Activated B cell treated with CpG ODN at 0.5 μM for 24 hours (primary cell): Measurements from ENCODE around the gene TMA7. TPM values are rescaled to one million over a fixed set of nuclear protein-coding genes. Genes with fewer than 3 reads are reported as not detected.

Experiments
- ATAC-seq: fragments of 200-7000 bp; cut with Tn5 transposase; one replicate; pipeline ENCODE4 v1.10.0; 2021; ENCODE audit warnings: low read depth, mild to moderate bottlenecking, moderate library complexity
- CTCF ChIA-PET: fragments of 350-600 bp; sonication (Branson Sonifier 250); formaldehyde crosslinking; loops from one replicate; lab custom pipeline; 2021; ENCODE audit warnings: antibody characterized with exemption; lab: Charles Lee
- POLR2A ChIA-PET: fragments of 350-600 bp; sonication (Branson Sonifier 250); formaldehyde crosslinking; loops from one replicate; lab custom pipeline; 2021; ENCODE audit warnings: antibody characterized with exemption; lab: Charles Lee
- DNase-seq: peaks from one replicate; pipeline ENCODE4 v3.0.0; 2022
- H3K27ac Mint-ChIP-seq: one replicate; pipeline ENCODE4 v1.8.0; 2020; ENCODE audit warnings: mixed read lengths
- H3K27me3 Mint-ChIP-seq: one replicate; pipeline ENCODE4 v1.8.0; 2021; ENCODE audit warnings: mixed read lengths
- H3K36me3 Mint-ChIP-seq: one replicate; pipeline ENCODE4 v1.8.0; 2021; ENCODE audit warnings: low read depth, mixed read lengths
- H3K4me1 Mint-ChIP-seq: one replicate; pipeline ENCODE4 v1.8.0; 2021; ENCODE audit warnings: mixed read lengths
- H3K4me3 Mint-ChIP-seq: one replicate; pipeline ENCODE4 v1.8.0; 2020; ENCODE audit warnings: mild to moderate bottlenecking, mixed read lengths
- H3K9me3 Mint-ChIP-seq: one replicate; pipeline ENCODE4 v1.8.0; 2020; ENCODE audit warnings: mixed read lengths
- intact Hi-C: fragments of 100-400 bp; cut with micrococcal nuclease; formaldehyde crosslinking; loops from one replicate; pipeline ENCODE4 v1.15.1; 2024
- total RNA-seq: library from RNA; stranded (reverse); gene quantifications from 2 replicates; pipeline ENCODE4 v1.2.3, GENCODE V29; 2022
- TF ChIP-seq, protein P1 (sequence below): fragments of 200-600 bp; IDR thresholded peaks from one replicate; pipeline ENCODE4 v1.8.0; 2022; ENCODE audit warnings: antibody characterized with exemption, mild to moderate bottlenecking

TMA7 gene
- total RNA-seq, 1 donor from 2014 or later: 216 TPM

DNA sequence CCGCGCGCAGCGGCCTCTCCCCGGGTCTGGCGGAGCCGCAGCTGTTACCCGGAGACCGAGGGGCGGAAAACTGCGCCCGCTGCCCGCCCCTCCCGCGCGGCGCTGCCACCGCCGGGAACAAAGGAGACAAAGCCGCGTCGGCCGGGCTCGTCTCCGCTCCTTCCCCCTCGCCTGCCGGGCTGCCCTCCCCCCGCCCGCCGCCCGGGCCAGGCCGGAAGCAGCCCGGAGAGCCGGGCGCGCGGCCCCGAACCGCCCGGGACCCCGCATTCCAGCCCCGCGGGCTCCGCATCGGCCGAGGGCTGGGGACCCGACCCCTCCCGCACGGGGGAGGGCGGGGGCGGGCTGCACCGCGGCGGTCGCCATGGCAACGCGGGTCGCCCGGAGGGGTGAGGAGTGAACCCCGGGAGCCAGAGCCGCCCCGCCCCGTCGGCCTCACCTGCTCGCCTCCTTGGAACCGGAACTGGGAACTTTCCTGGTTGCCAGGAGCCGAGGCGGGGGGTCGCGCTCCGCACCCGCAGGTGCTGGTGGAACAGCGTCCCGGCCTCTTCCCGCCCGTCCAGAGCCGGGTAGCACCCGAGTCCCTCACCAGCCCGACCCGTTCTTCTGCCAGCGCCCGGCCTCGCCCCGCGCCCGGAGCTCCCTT is 10.6 kb upstream of the TMA7 start:
- ATAC-seq (peak; percentile 76), DNase-seq (peak; percentile 51)
- TF ChIP-seq, protein P1, sequence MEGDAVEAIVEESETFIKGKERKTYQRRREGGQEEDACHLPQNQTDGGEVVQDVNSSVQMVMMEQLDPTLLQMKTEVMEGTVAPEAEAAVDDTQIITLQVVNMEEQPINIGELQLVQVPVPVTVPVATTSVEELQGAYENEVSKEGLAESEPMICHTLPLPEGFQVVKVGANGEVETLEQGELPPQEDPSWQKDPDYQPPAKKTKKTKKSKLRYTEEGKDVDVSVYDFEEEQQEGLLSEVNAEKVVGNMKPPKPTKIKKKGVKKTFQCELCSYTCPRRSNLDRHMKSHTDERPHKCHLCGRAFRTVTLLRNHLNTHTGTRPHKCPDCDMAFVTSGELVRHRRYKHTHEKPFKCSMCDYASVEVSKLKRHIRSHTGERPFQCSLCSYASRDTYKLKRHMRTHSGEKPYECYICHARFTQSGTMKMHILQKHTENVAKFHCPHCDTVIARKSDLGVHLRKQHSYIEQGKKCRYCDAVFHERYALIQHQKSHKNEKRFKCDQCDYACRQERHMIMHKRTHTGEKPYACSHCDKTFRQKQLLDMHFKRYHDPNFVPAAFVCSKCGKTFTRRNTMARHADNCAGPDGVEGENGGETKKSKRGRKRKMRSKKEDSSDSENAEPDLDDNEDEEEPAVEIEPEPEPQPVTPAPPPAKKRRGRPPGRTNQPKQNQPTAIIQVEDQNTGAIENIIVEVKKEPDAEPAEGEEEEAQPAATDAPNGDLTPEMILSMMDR: no peak
- Mint-ChIP-seq H3K27me3 (peaks cover 9% of the 10 kb centered on the region), H3K4me3 (peak overlapping the region; percentile 82), H3K36me3 (peaks cover 22% of the 10 kb centered on the region), H3K9me3 (no peaks in the 10 kb centered on the region), H3K4me1 (peaks cover 5% of the 10 kb centered on the region), H3K27ac (peak overlapping the region; percentile 61)
- intact Hi-C loops: no loop called here
- POLR2A ChIA-PET: no interaction called here
- CTCF ChIA-PET: interaction anchor here (11.5 kb wide), 1 partner anchor 28 kb away, joined by 206 read pairs; no protein-coding TSS in a partner anchor

DNA sequence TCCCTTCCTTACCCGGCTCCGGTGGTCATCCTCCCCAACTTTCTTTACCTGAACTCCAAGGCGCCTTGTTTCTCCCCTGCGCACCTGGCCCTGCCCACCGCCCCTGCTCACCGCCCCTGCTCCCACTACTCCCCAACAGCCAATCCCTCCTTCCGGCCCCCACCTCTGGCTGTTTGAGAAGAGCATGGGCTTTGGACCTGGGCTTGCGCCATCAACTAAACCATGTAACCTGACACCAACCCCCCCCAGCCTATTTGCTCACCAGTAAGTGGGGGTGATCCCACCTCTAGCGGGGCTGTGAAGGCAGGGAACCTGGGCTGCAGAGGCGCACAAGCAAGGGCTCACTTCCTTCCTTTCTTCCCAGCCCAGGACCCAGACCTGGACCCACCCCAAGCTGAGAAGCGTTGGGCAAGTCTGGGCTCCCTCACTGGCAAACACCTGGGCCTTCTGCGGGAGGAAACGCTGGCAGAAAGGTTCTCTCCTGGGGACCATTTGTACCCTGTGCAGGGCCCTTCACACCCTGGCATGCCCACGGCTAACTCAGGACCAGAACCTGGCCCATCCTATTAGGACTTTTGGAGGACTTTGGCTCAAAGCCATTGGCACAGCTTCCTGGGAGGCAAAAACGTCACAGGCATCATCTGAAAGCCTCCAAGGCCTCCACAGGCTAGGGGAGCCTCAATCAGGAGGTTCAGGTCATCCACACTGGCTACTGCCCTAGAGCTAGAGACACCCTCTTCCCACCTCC is 9.9 kb upstream of the TMA7 start, which contains the start of gene PLXNB1:
Gene PLXNB1 (minus strand): TSS at position 127 of the 748 bp plus-strand sequence. CDS start 5,475 bp downstream, outside the sequence.
- H3K36me3 Mint-ChIP-seq: peaks cover 23% of the 10 kb centered on the region
- H3K9me3 Mint-ChIP-seq: no peaks in the 10 kb centered on the region
- peak within 1 kb of the TSS; percentile 82 for H3K4me3 Mint-ChIP-seq
- peaks cover 5% of the 10 kb centered on the region for H3K4me1 Mint-ChIP-seq
- peaks cover 9% of the 10 kb centered on the region for H3K27me3 Mint-ChIP-seq
- POLR2A ChIA-PET: no interaction called here
- CTCF ChIA-PET: interaction anchor here (11.5 kb wide), 1 partner anchor 29 kb away, joined by 206 read pairs; no protein-coding TSS in a partner anchor
- peak within 1 kb of the TSS; percentile 61 for H3K27ac Mint-ChIP-seq
- DNase-seq (no peak), ATAC-seq (peak; percentile 25)
- intact Hi-C loops: no loop called here
- TF ChIP-seq, protein P1: no peak

DNA sequence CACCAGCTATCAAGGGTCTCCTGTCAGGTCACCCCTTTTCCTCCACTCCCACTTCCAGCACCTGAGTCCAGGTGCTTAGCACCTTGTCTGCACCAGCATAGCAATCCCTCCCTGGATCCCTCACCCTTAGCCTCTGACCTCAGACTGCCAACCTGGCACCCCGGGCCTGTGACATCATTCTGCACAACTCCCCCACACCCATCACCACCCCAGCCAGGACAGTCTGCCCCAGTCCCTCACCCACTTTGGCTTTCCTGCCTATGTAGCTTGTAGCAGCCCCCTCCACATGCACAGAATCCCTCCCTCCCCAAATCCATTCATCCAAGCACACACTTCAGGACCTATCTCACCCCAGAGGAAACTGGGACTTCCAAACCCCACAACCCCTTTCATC is 9.4 kb upstream of the TMA7 start:
- Mint-ChIP-seq H3K27me3 (peaks cover 9% of the 10 kb centered on the region), H3K36me3 (peaks cover 25% of the 10 kb centered on the region), H3K27ac (no peak overlapping the region), H3K9me3 (no peaks in the 10 kb centered on the region), H3K4me1 (peaks cover 5% of the 10 kb centered on the region), H3K4me3 (peak overlapping the region; percentile 82)
- TF ChIP-seq, protein P1: no peak
- ATAC-seq (no peak), DNase-seq (no peak)
- ChIA-PET POLR2A (interaction anchor here (0.6 kb wide), 1 partner anchor 41 kb away, joined by 3 read pairs; no protein-coding TSS in a partner anchor), CTCF (interaction anchor here (11.5 kb wide), 1 partner anchor 30 kb away, joined by 206 read pairs; no protein-coding TSS in a partner anchor)
- intact Hi-C loops: no loop called here

DNA sequence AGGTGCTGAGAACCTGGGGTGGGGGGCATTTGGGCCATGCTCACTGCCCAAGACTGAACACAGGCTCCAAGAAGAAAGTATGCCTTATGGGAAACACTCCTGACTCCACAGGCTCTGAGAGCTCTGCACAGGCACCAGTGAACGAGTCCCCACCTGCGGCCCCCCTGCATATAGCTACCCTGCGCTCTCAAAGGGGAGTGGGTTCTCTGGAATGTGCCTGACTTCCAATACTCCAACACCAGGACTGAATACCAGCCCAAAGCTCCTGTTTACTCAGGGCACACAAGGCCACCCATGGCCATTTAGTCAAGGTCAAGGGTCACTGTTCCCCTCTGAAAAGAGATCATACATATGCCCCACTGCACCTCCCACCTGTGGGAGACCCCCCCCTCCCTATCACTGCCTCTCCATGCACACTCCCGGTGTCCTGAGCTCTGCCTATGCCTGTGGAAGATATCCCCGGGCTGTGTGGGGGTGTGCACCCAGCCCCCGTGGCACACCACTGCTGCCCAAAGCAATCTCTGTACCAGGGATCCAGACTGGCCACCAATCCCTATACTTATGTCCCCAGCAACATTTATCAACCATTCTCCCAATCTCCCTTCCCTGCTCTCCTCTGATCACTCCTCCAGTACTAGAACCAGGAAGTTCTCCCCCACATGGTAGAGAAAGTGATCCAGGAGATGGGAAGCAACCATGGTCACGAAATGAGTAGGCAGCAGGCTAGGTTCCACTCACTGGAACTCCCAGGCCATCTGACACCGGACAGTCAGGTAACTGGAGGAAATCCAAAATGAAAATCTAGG is 8.6 kb upstream of the TMA7 start:
- Mint-ChIP-seq H3K36me3 (peaks cover 25% of the 10 kb centered on the region), H3K27ac (no peak overlapping the region), H3K4me1 (peaks cover 5% of the 10 kb centered on the region), H3K9me3 (no peaks in the 10 kb centered on the region), H3K4me3 (peak overlapping the region; percentile 82), H3K27me3 (peaks cover 9% of the 10 kb centered on the region)
- POLR2A ChIA-PET: interaction anchor here (0.6 kb wide), 1 partner anchor 41 kb away, joined by 3 read pairs; no protein-coding TSS in a partner anchor
- TF ChIP-seq, protein P1: no peak
- CTCF ChIA-PET: interaction anchor here (11.5 kb wide), 1 partner anchor 30 kb away, joined by 206 read pairs; no protein-coding TSS in a partner anchor
- no peak for ATAC-seq
- no peak for DNase-seq
- intact Hi-C loops: no loop called here
